GM12875 (cell line): Measurements from ENCODE around the gene HOXD11.

Experiments used
- H3K4me3 ChIP-seq: one replicate; pipeline ENCODE4 v1.5.1; 2011; ENCODE audit warnings: low read depth, low read length, control low read depth
- TF ChIP-seq, protein P1 (sequence below): IDR thresholded peaks from 2 replicates; pipeline ENCODE4 v1.5.1; 2011; ENCODE audit warnings: low read depth, mild to moderate bottlenecking, control low read depth, inconsistent platforms, low read length, moderate library complexity, borderline replicate concordance; ENCODE audit not compliant: insufficient read depth

HOXD11 gene

DNA sequence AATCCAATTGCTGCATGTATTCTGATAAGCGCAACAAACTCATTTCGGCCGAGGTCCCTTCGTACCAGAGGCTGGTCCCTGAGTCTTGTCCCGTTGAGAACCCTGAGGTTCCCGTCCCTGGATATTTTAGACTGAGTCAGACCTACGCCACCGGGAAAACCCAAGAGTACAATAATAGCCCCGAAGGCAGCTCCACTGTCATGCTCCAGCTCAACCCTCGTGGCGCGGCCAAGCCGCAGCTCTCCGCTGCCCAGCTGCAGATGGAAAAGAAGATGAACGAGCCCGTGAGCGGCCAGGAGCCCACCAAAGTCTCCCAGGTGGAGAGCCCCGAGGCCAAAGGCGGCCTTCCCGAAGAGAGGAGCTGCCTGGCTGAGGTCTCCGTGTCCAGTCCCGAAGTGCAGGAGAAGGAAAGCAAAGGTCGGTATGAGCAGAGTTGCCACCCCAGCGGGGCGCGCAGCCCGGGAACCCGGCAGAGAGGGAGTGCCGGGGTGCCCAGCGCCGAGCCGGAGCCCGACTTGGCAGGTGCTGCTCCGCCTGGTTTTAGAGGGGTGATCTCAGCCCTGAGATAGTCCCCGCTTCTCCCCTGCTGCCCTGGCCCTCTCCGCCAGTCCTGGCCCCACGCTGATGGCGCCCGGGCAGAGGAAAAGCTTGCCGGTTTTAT, 10.2 kb downstream of the HOXD11 start:
- TF ChIP-seq, protein P1, sequence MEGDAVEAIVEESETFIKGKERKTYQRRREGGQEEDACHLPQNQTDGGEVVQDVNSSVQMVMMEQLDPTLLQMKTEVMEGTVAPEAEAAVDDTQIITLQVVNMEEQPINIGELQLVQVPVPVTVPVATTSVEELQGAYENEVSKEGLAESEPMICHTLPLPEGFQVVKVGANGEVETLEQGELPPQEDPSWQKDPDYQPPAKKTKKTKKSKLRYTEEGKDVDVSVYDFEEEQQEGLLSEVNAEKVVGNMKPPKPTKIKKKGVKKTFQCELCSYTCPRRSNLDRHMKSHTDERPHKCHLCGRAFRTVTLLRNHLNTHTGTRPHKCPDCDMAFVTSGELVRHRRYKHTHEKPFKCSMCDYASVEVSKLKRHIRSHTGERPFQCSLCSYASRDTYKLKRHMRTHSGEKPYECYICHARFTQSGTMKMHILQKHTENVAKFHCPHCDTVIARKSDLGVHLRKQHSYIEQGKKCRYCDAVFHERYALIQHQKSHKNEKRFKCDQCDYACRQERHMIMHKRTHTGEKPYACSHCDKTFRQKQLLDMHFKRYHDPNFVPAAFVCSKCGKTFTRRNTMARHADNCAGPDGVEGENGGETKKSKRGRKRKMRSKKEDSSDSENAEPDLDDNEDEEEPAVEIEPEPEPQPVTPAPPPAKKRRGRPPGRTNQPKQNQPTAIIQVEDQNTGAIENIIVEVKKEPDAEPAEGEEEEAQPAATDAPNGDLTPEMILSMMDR, result no peak
- no peak overlapping the region for H3K4me3 ChIP-seq

- TF ChIP-seq, protein P1, result no peak
- no peak overlapping the region for H3K4me3 ChIP-seq
Observed at GRCh38 chr2:176117823-176118371, 10.8 kb downstream of the HOXD11 start.

- H3K4me3 ChIP-seq, result no peak overlapping the region
- TF ChIP-seq, protein P1, result peak; percentile 64; the same call in 1 of the 2 replicates
Observed at GRCh38 chr2:176118601-176119339, 11.7 kb downstream of the HOXD11 start.

- TF ChIP-seq, protein P1, result no peak
- no peak overlapping the region for H3K4me3 ChIP-seq
Observed at GRCh38 chr2:176120364-176121189, 13.5 kb downstream of the HOXD11 start.

- TF ChIP-seq, protein P1, result no peak
- no peak overlapping the region for H3K4me3 ChIP-seq
Observed at GRCh38 chr2:176121190-176122051, 14.3 kb downstream of the HOXD11 start.

- no peak overlapping the region for H3K4me3 ChIP-seq
- TF ChIP-seq, protein P1, result no peak
Observed at GRCh38 chr2:176122052-176122682, 15.1 kb downstream of the HOXD11 start.
